ENCODE data around the gene WBP1L. TPM values are rescaled to one million over a fixed set of nuclear protein-coding genes. Genes with fewer than 3 reads are reported as not detected.

The WBP1L gene
- total RNA-seq, 2 experiments from 2014 or later, result 17.6 to 24.4 TPM

DNA sequence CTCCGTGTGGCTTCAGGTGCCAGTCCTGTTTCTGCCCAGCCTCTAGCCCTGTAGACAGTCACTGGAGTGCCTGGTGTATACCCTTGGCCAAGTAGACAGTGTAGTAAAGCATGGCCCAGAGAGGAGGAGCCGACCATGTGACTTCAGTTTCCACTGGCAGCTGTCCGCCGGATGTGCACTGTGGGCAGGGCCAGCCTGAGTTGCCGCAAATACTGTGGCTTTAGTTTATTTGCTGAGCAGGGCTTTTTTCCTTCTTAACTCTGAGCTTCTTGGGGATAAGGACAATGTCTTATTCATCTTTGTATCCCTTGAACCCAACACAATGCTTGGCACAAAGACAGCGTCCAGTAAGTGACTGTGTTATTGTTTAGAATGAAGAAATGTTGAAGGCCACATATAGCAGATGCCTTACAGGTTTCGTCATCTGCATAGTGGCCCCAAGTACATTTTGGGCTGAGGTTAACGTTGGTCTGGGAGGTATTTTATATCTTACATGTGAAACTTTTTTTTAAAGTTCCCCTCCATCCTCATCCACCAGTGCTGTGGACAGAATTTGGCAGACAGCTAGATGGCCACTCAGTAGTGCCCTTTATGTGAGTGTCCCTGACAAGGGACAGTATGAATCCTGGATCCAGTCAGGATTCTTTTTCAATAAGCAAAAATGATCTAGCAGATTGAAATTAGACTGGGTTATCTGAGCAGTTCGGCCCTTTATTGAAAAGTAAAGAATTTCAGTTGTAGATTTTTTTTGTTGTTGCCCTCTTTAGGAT lies 52.8 kb downstream of the WBP1L start:
- DNase-seq (ENCODE audit: low spot score), result peak; percentile 73
- H2AFZ ChIP-seq (ENCODE audit: low read length), result peak overlapping the region; percentile 18; the same call in 1 of the 2 replicates
- H3K9me2 ChIP-seq (ENCODE audit: insufficient read depth, low read length), result no peaks in the 10 kb centered on the region
- peak overlapping the region; percentile 59 for H3K4me2 ChIP-seq (ENCODE audit: low read length)
- H3K79me2 ChIP-seq (ENCODE audit: insufficient read depth, low read depth, low read length), result no peaks in the 10 kb centered on the region
- intact Hi-C loops (cut with micrococcal nuclease; ENCODE audit: unreplicated experiment), result no loop called here
- TF ChIP-seq, protein P1, sequence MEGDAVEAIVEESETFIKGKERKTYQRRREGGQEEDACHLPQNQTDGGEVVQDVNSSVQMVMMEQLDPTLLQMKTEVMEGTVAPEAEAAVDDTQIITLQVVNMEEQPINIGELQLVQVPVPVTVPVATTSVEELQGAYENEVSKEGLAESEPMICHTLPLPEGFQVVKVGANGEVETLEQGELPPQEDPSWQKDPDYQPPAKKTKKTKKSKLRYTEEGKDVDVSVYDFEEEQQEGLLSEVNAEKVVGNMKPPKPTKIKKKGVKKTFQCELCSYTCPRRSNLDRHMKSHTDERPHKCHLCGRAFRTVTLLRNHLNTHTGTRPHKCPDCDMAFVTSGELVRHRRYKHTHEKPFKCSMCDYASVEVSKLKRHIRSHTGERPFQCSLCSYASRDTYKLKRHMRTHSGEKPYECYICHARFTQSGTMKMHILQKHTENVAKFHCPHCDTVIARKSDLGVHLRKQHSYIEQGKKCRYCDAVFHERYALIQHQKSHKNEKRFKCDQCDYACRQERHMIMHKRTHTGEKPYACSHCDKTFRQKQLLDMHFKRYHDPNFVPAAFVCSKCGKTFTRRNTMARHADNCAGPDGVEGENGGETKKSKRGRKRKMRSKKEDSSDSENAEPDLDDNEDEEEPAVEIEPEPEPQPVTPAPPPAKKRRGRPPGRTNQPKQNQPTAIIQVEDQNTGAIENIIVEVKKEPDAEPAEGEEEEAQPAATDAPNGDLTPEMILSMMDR (conservative IDR thresholded peaks at IDR 0.05; ENCODE audit: low read length), result no peak
- no peak for TF ChIP-seq EZH2phosphoT487 (IDR thresholded peaks at IDR 0.05; ENCODE audit: borderline replicate concordance, low read depth, low read length)
- no peaks in the 10 kb centered on the region for H4K20me1 ChIP-seq (ENCODE audit: insufficient read depth, low read length)
- peaks cover 25% of the 10 kb centered on the region for H3K4me1 ChIP-seq (ENCODE audit: insufficient read depth, low read length, poor library complexity, severe bottlenecking)
- peak overlapping the region; percentile 11 for H3K27ac ChIP-seq (ENCODE audit: low read depth, low read length, poor library complexity, severe bottlenecking)
- H3K9me3 ChIP-seq (ENCODE audit: low read length), result no peaks in the 10 kb centered on the region
- POLR2A ChIA-PET, result interaction anchor here (0.6 to 1.0 kb wide), 2 partner anchors 20 to 1513 kb away, joined by 3 read pairs; no protein-coding TSS in a partner anchor
- CTCF ChIA-PET (ENCODE audit: unreplicated experiment), result no interaction called here
- BruUV-seq (replicated peaks), result TSS peak; percentile 28
- H3K4me3 ChIP-seq (ENCODE audit: low read depth, low read length, poor library complexity, severe bottlenecking), result peak overlapping the region; percentile 17
- H3K36me3 ChIP-seq (ENCODE audit: insufficient read depth, low read length), result peaks cover 29% of the 10 kb centered on the region

- Histone ChIP-seq H4K20me1 (ENCODE audit: insufficient read depth, low read length) (no peaks in the 10 kb centered on the region), H3K36me3 (ENCODE audit: insufficient read depth, low read length) (peaks cover 49% of the 10 kb centered on the region), H2AFZ (ENCODE audit: low read length) (no peak overlapping the region), H3K27ac (ENCODE audit: low read depth, low read length, poor library complexity, severe bottlenecking) (no peak overlapping the region), H3K9me3 (ENCODE audit: low read length) (0 out of 2 replicates have a peak, but pooled peaks cover 5% of the 10 kb centered on the region), H3K9me2 (ENCODE audit: insufficient read depth, low read length) (no peaks in the 10 kb centered on the region), H3K79me2 (ENCODE audit: insufficient read depth, low read depth, low read length) (no peaks in the 10 kb centered on the region), H3K4me2 (ENCODE audit: low read length) (no peak overlapping the region), H3K4me1 (ENCODE audit: insufficient read depth, low read length, poor library complexity, severe bottlenecking) (peaks cover 25% of the 10 kb centered on the region), H3K4me3 (ENCODE audit: low read depth, low read length, poor library complexity, severe bottlenecking) (no peak overlapping the region)
- POLR2A ChIA-PET, result no interaction called here
- no peak for DNase-seq (ENCODE audit: low spot score)
- no TSS peak for BruUV-seq (replicated peaks)
- CTCF ChIA-PET (ENCODE audit: unreplicated experiment), result no interaction called here
- intact Hi-C loops (cut with micrococcal nuclease; ENCODE audit: unreplicated experiment), result no loop called here
- TF ChIP-seq, protein P1 (conservative IDR thresholded peaks at IDR 0.05; ENCODE audit: low read length), result no peak
- no peak for TF ChIP-seq EZH2phosphoT487 (IDR thresholded peaks at IDR 0.05; ENCODE audit: borderline replicate concordance, low read depth, low read length)
Measured at GRCh38 chr10:102799691-102800471, 56.1 kb downstream of the WBP1L start.
